GM19463 (cell line): ENCODE results near the gene PSTK.

Source experiments
- ATAC-seq: cut with Tn5 transposase; IDR thresholded peaks from one replicate; pipeline ENCODE4 v1.9.1; 2021; ENCODE audit warnings: mild to moderate bottlenecking, moderate library complexity; ENCODE audit not compliant: unreplicated experiment

The PSTK gene

DNA sequence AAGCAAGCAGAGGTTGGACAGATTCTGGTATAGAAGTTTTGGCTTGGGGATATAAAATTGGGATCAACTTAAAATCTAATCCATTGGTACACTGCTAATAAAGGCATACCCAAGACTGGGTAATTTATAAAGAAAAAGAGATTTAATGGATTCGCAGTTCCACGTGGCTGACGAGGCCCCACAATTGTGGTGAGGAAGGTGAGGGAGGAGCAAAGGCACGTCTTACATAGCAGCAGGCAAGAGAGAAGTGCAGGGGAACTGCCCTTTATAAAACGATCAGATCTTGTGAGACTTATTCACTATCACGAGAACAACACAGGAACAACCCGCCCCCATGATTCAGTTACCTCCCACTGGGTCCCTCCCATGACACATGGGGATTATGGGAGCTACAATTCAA lies 38.3 kb downstream of the PSTK start:
- no peak for ATAC-seq

DNA sequence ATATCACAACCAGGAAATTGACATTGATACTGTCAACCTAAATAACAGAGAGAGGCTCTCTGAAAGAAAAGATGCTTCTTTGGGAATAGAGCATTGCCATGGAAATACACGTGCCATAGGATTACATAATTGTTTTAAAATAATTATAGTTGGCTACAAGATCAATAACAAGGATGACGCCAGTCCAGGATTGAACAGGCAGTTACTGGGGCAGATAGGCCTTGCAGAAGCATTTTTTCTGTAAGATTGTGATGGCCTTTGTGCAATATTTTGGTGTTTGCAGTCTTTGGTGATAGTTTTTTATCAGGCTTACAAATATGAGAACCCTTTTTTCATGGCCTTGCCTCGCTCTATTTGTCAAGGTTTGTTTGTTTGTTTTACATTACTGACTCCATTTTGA lies 39.1 kb downstream of the PSTK start:
- ATAC-seq: no peak

DNA sequence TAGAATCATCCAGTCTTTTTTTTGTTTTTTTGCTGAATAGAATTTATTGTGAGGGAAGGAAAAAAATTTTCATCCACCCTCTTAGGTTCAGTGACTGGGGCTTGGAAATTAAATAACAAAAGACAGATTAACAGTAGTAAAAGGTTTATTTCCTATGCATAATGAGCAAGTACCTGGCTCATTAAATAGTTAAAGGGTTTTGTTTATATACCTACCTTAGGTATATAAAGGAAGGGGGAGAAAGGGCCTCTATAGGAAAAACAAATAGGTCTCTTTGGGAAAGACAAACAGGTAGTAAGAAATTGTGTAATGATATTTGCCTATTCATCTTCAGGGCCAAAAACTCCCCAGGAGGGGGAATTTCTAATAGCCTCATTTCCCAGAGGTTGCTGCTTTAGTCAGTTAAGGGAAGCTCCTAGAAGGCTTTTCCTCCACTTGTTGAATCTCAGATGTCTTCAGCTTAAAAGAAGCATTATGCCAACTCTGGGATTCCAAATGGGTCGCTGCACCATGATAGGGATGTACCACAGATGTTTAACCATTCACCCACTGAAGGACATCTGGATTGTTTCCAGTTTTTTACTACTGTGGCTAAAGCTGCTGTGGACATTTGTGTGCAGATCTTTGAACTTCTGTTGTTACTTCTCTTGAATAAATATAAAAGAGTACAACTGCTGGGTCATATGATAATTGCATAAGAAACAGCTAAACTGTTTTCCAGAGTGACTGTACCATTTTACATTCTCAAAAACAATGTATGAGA lies 39.9 kb downstream of the PSTK start:
- no peak for ATAC-seq

DNA sequence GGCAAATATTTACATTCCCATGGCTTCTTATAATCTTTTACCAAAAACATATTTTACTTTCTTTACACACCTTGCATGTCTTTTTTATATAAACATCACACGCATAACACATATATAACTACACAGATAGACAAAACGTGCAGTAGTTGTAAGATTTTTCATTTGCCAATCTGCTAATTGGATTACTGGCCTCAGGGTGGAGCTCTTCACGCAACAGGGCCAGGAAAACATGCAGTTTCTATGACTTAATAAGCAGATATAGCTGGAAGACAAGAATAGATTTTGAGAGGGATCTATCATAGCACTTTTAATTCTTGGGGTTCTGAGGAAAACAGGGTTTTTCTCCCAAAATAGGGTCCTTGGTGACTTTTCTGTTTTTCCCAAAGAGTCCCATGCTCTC lies 41.3 kb downstream of the PSTK start:
- ATAC-seq: no peak

- no peak for ATAC-seq
Observed at GRCh38 chr10:123024540-123024939, 44.3 kb downstream of the PSTK start.

DNA sequence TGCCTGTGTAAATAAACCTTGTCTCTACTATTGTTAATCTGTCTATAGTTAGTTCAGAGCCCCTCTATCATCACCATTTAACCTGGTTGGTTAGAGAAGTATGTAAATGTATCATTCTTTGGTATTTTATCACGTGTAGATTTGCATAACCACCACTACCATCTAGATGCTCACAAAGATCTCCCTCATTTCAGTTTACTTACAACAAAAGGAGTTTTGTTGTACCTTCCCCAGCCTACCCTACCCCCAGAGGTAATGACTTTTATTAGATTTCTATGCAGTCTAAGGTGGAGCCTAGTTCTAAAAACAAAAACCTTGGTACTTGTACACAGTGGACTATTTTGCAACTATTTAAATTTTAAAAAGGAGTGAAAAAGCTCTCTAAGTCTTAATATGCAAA lies 46.1 kb downstream of the PSTK start:
- no peak for ATAC-seq

GRCh38 chr10:123027861-123028260 lies 47.7 kb downstream of the PSTK start:
- no peak for ATAC-seq

GRCh38 chr10:123031124-123031523 lies 50.9 kb downstream of the PSTK start:
- ATAC-seq: no peak

- no peak for ATAC-seq
Observed at GRCh38 chr10:123034332-123034731, 54.1 kb downstream of the PSTK start.

GRCh38 chr10:123035467-123036086 lies 55.4 kb downstream of the PSTK start:
- ATAC-seq: no peak

DNA sequence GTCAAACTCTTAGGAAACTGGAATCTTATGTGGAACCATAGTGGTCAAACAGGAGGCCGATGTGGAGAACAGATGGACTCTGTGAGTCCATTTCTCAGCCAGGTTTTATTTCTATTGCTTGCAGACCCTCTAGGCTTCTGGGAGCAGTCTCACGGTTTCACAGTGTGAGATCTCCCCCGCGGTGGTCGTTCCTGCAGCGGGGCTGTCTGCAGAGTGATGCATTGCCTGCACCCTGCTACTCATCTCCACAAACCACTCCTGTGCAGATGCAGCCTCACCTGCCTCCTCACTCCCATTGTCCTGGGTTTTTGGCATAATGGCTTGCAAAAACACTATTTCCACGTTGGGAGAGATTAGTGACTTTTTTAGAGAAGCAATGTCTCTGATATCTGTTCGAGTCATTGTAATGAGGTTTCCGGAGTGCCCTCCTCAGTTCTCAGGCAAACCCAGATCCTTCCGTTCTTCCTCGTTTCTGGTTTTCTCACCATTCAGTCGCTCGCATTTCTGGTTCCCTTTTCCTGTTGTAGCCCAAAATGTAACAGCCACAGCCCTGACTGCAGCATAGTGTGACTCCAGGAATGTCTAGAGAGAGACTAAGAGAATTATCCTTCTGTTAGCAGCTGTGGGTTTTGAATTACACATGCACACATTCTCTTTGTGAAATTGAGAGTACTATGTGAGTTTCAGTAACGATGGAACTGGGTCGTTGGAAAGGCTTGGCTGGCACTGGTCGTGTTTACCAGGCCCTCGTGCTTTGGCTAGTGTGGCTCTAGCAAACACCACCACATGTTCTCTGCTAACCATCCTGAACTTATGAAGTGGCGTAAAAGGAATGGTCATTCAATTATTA lies 58.8 kb downstream of the PSTK start:
- ATAC-seq: peak; percentile 66

DNA sequence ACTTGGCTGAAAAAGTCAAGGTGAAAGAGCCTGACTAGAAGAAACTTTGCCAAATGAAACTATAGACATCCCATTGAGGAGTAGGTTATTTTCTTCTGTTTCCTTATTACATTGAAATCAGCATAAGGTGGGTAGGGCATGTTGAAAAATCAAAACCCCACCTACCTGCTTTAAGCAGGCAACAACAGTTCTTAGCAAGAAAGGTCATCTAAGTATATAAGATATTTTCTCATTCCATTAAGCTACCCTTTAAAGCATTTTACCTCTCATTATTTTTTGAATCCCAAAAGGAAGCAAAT lies 59.4 kb downstream of the PSTK start:
- ATAC-seq: no peak
